Measurements from ENCODE around the gene OR5A1.
"Not testable (repeated sequence)": the region's sequence is repeated elsewhere in the genome, so short reads cannot be mapped to it uniquely, and the experiment has no call there.

OR5A1 gene

GRCh38 chr11:59436169-59436568 lies at the start of gene OR5A1:
Gene OR5A1 (plus strand): TSS chr11:59436469. CDS start chr11:59443169, 6,700 bp downstream.
- no peak for DNase-seq (ENCODE audit: low read depth in 2 of 2)

GRCh38 chr11:59394186-59394585 lies 42.1 kb upstream of the OR5A1 start:
- no peak for DNase-seq (ENCODE audit: low read depth in 2 of 2)

- no peak for DNase-seq (ENCODE audit: low read depth in 2 of 2)
Observed at GRCh38 chr11:59400461-59401261, 35.6 kb upstream of the OR5A1 start.

- no peak for DNase-seq (ENCODE audit: low read depth in 2 of 2)
Observed at GRCh38 chr11:59401262-59401552, 35.1 kb upstream of the OR5A1 start.

GRCh38 chr11:59403546-59403945 lies 32.7 kb upstream of the OR5A1 start:
- DNase-seq (ENCODE audit: low read depth in 2 of 2), result no peak

- DNase-seq (ENCODE audit: low read depth in 2 of 2), result no peak
Observed at GRCh38 chr11:59413646-59414045, 22.6 kb upstream of the OR5A1 start.

- DNase-seq (ENCODE audit: low read depth in 2 of 2), result no peak
Observed at GRCh38 chr11:59415111-59415510, 21.2 kb upstream of the OR5A1 start.

GRCh38 chr11:59416613-59417012 lies 19.7 kb upstream of the OR5A1 start:
- no peak for DNase-seq (ENCODE audit: low read depth in 2 of 2)

- no peak for DNase-seq (ENCODE audit: low read depth in 2 of 2)
Observed at GRCh38 chr11:59417023-59417422, 19.2 kb upstream of the OR5A1 start.

GRCh38 chr11:59418156-59418555 lies 18.1 kb upstream of the OR5A1 start:
- DNase-seq (ENCODE audit: low read depth in 2 of 2), result no peak

GRCh38 chr11:59423835-59424234 lies 12.4 kb upstream of the OR5A1 start:
- DNase-seq (ENCODE audit: low read depth in 2 of 2), result no peak

- no peak for DNase-seq (ENCODE audit: low read depth in 2 of 2)
Observed at GRCh38 chr11:59425131-59425530, 11.1 kb upstream of the OR5A1 start.

GRCh38 chr11:59426361-59427067 lies 9.8 kb upstream of the OR5A1 start, which contains the start of gene OR5A2:
Gene OR5A2 (minus strand): TSS chr11:59426413. CDS start chr11:59422953, 3,460 bp downstream.
- no peak for DNase-seq (ENCODE audit: low read depth in 2 of 2)

- no peak for DNase-seq (ENCODE audit: low read depth in 2 of 2)
Observed at GRCh38 chr11:59427068-59427382, 9.2 kb upstream of the OR5A1 start.

- DNase-seq (ENCODE audit: low read depth in 2 of 2), result no peak
Observed at GRCh38 chr11:59429924-59430516, 6.2 kb upstream of the OR5A1 start.

- no peak for DNase-seq (ENCODE audit: low read depth in 2 of 2)
Observed at GRCh38 chr11:59437770-59438169, 1.5 kb downstream of the OR5A1 start.

- DNase-seq (ENCODE audit: low read depth in 2 of 2), result not testable (repeated sequence)
Observed at GRCh38 chr11:59445624-59446023, 9.4 kb downstream of the OR5A1 start.

GRCh38 chr11:59448484-59448883 lies 12.2 kb downstream of the OR5A1 start:
- no peak for DNase-seq (ENCODE audit: low read depth in 2 of 2)

GRCh38 chr11:59456661-59457060 lies 20.4 kb downstream of the OR5A1 start, which contains the start of gene OR4D6:
Gene OR4D6 (plus strand): TSS chr11:59456961. CDS start chr11:59456961, 0 bp downstream.
- DNase-seq (ENCODE audit: low read depth in 2 of 2), result no peak

- no peak for DNase-seq (ENCODE audit: low read depth in 2 of 2)
Observed at GRCh38 chr11:59459916-59460315, 23.6 kb downstream of the OR5A1 start.

GRCh38 chr11:59463190-59463641 lies 26.9 kb downstream of the OR5A1 start:
- no peak for DNase-seq (ENCODE audit: low read depth in 2 of 2)

- DNase-seq (ENCODE audit: low read depth in 2 of 2), result no peak
Observed at GRCh38 chr11:59473015-59473414, 36.7 kb downstream of the OR5A1 start, which contains the start of gene OR4D10. Gene OR4D10 (plus strand): TSS chr11:59473315. CDS start chr11:59477430, 4,115 bp downstream.

GRCh38 chr11:59475176-59475575 lies 38.9 kb downstream of the OR5A1 start:
- DNase-seq (ENCODE audit: low read depth in 2 of 2), result no peak

Measured in stimulated activated CD8-positive, alpha-beta memory T cell treated with anti-CD3 and anti-CD28 coated beads, Interleukin-2, amount 100 ng/mL, for 1 hour (primary cell).